ENCODE measurements around the gene ARRDC1.

Gene ARRDC1

DNA sequence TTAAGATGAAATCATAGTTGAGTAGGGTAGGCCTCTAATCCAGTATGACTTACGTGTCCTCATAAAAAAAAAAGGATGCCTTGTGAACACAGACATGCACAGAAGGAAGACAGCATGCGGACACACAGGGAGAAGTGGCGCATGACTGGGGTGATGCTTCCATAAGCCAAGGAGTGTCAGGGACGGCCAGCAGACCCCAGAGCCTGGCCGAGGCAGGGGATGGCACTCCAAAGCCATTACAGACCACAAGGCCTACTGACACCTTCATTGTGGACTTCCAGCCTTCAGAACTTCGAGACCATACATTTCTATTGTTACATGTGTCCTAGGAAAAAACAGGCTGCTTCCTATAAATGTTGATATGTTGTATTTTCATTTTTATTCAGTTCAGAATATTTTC is 33.2 kb downstream of the ARRDC1 start:
- no peak for DNase-seq (ENCODE audit: extremely low read depth, low read depth)
- TF ChIP-seq, protein P1, sequence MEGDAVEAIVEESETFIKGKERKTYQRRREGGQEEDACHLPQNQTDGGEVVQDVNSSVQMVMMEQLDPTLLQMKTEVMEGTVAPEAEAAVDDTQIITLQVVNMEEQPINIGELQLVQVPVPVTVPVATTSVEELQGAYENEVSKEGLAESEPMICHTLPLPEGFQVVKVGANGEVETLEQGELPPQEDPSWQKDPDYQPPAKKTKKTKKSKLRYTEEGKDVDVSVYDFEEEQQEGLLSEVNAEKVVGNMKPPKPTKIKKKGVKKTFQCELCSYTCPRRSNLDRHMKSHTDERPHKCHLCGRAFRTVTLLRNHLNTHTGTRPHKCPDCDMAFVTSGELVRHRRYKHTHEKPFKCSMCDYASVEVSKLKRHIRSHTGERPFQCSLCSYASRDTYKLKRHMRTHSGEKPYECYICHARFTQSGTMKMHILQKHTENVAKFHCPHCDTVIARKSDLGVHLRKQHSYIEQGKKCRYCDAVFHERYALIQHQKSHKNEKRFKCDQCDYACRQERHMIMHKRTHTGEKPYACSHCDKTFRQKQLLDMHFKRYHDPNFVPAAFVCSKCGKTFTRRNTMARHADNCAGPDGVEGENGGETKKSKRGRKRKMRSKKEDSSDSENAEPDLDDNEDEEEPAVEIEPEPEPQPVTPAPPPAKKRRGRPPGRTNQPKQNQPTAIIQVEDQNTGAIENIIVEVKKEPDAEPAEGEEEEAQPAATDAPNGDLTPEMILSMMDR (IDR thresholded peaks at IDR 0.05; ENCODE audit: low read depth, low read length) = no peak

DNA sequence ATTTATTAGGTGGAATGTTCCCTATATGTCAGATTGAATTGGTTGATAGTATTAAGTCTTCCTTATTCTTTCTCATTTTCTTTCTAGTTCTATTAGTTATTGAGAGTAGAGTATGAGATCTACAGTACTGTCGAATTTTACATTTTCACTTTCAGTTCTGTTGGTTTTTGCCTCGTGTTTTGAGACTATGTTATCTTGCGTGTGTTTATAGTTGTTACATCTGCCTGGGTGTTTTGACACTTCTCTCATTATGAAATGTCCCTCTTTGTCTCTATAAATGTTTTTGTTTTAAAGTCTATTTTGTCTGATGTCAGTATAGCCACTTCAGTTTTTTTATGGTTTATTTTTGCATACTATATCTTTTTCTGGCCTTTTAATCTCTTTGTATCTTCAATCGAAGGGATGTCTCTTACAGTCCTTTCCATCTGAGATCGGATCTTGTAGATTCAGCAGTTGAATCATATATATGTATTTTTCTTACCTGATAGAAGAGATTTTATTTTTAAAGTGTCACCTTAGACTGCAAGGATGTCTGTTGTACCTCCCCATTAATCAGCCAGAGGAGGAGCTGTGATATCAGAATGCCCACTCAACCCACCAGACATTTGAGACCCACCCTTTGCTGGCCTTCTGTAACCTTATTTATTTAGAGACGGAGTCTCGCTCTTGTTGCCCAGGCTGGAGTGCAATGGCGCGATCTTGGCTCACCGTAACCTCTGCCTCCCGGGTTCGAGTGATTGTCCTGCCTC is 34.0 kb downstream of the ARRDC1 start:
- TF ChIP-seq, protein P1 (IDR thresholded peaks at IDR 0.05; ENCODE audit: low read depth, low read length) = no peak
- DNase-seq (ENCODE audit: extremely low read depth, low read depth) = no peak

DNA sequence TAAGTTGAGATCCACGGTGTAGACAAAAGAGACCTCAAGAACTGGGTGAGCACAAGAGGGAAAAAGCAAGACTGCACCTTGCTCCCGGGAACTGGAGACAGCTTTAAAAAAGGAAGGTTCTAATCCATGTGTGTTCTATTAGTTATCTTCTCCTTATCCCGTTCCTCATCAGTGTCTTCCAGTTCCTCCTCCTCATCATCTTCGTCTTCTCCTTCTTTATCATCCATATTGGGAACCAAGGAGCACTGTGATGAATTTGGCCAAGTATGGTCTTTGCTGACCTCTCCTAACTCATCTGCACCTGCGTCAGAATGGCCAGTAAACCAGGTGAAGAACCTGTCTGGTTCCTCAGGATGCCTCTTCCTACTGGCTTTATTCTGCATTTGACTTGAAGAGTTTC is 35.4 kb downstream of the ARRDC1 start:
- no peak for DNase-seq (ENCODE audit: extremely low read depth, low read depth)
- TF ChIP-seq, protein P1 (IDR thresholded peaks at IDR 0.05; ENCODE audit: low read depth, low read length) = no peak

DNA sequence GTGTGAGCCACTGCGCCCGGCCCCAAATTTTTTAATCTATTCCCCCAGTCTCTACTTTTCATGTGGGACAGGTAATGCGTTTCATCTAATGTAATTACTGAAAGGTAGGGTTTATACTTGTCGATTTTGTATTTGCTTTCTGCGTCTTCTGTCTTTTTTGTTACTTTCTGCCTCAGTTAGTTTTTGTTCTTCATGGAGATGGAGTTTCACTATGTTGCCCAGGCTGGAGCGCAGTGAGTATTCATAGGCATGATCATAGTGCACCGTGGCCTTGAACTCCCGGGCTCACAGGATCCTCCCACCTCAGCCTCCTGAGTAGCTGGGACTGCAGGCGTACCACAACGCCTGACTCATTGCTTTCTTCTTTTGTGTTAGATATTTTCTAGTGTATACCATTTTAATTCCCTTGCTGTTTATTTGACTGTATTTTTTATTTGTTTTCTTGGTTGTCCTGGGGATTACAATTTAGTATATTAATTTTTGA is 36.7 kb downstream of the ARRDC1 start:
- no peak for DNase-seq (ENCODE audit: extremely low read depth, low read depth)
- TF ChIP-seq, protein P1 (IDR thresholded peaks at IDR 0.05; ENCODE audit: low read depth, low read length) = no peak

DNA sequence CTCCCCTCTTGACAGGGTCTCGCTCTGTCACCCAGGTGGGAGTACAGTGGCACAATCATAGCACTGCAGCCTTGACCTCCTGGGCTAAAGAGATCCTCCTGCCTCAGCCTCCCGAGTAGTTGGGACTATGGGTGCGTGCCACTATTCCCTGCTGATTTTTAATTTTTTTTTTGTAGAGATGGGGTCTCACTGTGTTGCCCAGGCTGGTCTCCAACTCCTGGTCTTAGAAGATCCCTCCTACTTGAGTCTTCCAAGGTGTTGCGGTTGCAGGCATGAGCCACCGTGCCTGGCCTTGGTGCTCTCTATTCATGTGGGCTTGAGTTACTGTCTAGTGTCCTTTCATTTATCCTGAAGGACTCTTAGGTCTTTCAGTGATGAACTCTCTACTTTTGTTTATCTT is 37.4 kb downstream of the ARRDC1 start:
- TF ChIP-seq, protein P1 (IDR thresholded peaks at IDR 0.05; ENCODE audit: low read depth, low read length) = no peak
- DNase-seq (ENCODE audit: extremely low read depth, low read depth) = no peak

DNA sequence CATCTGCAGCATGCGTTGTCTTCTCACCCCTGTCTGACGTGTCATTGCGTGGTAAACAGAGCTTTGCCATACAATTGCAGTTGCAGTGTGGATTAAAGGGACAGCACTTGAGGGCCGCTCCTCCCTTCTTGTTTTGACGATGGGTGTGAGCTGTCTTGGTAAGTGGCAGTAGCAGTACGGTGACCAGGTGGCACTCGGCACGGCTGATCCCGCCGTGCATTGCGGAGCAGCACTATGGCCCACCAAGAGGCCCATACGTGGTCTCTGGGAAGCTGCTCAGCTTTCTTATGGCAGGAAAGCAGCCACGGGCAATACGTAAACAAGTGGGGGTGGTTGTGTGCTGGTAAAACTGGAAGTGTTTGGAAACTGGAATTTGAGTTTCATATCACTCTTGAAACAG is 38.4 kb downstream of the ARRDC1 start:
- no peak for DNase-seq (ENCODE audit: extremely low read depth, low read depth)

DNA sequence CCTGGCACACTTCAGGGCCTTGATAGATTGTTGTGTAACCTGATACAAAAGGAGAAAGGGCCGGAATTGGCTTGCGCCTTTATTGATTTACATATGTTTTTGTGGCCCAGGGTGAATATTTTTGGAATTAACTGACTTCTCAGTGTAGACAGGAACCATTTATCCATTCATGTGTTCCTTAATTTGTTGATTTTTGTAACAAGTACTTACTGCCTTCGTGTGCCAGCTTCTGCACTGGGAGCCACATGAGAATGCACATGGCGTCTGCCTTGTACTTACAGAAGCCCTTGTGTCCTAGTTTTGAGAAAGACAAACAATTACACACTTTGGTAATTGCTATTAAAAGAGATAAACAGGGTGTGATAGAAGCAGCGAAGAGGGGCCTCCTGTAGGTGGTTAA is 39.7 kb downstream of the ARRDC1 start:
- TF ChIP-seq, protein P1 (IDR thresholded peaks at IDR 0.05; ENCODE audit: low read depth, low read length) = no peak
- DNase-seq (ENCODE audit: extremely low read depth, low read depth) = no peak

More for the DNA sequence above, 38.4 kb downstream of the ARRDC1 start:
- TF ChIP-seq, protein P1 (IDR thresholded peaks at IDR 0.05; ENCODE audit: low read depth, low read length) = no peak
